Measurements from ENCODE around the gene CAMK4. TPM values are rescaled to one million over a fixed set of nuclear protein-coding genes. Genes with fewer than 3 reads are reported as not detected.

CAMK4 gene
- total and polyA plus RNA-seq, 4 donors, result 0.27 to 1.4 (median 1.2) TPM

GRCh38 chr5:111530298-111530740 is 306.1 kb downstream of the CAMK4 start:
- no peak for DNase-seq (ENCODE audit: low spot score)
- Histone ChIP-seq H3K9me3 (ENCODE audit: control insufficient read depth in 4 of 4, low read length in 3 of 4) (no peaks in the 10 kb centered on the region), H3K27ac (ENCODE audit: low read depth in 1 of 2, low read length in 2 of 2) (no peak overlapping the region), H3K9ac (ENCODE audit: low read depth in 1 of 2, low read length in 2 of 2) (no peak overlapping the region), H3K27me3 (ENCODE audit: control insufficient read depth in 4 of 4, insufficient read depth in 4 of 4, low read length in 3 of 4) (no peaks in the 10 kb centered on the region), H3K4me1 (ENCODE audit: control insufficient read depth in 4 of 4, insufficient read depth in 4 of 4, low read length in 3 of 4) (no peaks in the 10 kb centered on the region), H3K36me3 (ENCODE audit: control insufficient read depth in 4 of 4, insufficient read depth in 3 of 4, low read depth in 1 of 4, low read length in 3 of 4) (no peaks in the 10 kb centered on the region), H3K4me3 (ENCODE audit: low read depth in 1 of 3, low read length in 3 of 3) (no peak overlapping the region)
- TF ChIP-seq JUND (IDR thresholded peaks at IDR 0.05), result peak in 1 of 2 donors; percentile 40
- TF ChIP-seq FOXA1 (IDR thresholded peaks at IDR 0.05), result no peak
- peak; percentile 17 for TF ChIP-seq NR2F2 (IDR thresholded peaks at IDR 0.05)
- WGBS, result 60% methylated on average over 10 of the region's 10 CpGs

DNA sequence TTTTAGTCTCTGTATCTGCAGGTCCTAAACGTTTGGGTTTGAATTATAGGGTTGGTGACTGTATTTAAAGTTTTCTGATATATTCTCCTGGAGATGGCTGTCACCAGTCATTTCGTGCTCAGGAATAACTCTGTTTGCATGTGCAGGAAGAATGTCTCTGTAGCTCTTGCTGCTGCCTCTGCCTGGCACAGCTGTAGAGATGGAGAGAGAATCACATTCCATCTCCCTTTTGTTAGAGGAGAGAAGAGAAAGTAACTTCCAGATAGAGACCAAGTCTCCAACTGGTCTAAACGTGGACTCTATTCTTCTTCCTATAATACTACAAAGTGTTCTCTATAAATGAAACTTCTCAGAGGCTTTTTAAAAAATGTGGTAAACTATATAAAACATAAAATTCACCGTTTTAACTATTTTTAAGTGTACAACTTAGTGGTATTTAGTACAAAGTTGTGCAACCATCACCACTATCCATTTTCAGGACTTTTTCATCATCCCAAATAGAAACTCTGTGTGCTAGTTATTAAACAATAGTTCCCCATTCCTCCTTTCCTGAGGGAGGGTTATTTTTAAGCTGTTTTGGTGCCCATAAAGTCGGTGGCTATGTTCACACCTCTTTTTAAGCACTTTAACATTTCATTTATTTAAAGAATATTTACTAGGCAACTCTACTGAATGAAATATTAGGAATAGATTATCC is 308.9 kb downstream of the CAMK4 start:
- Histone ChIP-seq H3K4me1 (ENCODE audit: control insufficient read depth in 4 of 4, insufficient read depth in 4 of 4, low read length in 3 of 4) (no peaks in the 10 kb centered on the region), H3K27ac (ENCODE audit: low read depth in 1 of 2, low read length in 2 of 2) (no peak overlapping the region), H3K27me3 (ENCODE audit: control insufficient read depth in 4 of 4, insufficient read depth in 4 of 4, low read length in 3 of 4) (no peaks in the 10 kb centered on the region), H3K36me3 (ENCODE audit: control insufficient read depth in 4 of 4, insufficient read depth in 3 of 4, low read depth in 1 of 4, low read length in 3 of 4) (no peaks in the 10 kb centered on the region), H3K9ac (ENCODE audit: low read depth in 1 of 2, low read length in 2 of 2) (no peak overlapping the region), H3K9me3 (ENCODE audit: control insufficient read depth in 4 of 4, low read length in 3 of 4) (no peaks in the 10 kb centered on the region), H3K4me3 (ENCODE audit: low read depth in 1 of 3, low read length in 3 of 3) (no peak overlapping the region)
- TF ChIP-seq FOXA2 (IDR thresholded peaks at IDR 0.05) (no peak), YY1 (IDR thresholded peaks at IDR 0.05) (no peak), TAF1 (conservative IDR thresholded peaks at IDR 0.05) (no peak), GABPA (IDR thresholded peaks at IDR 0.05 in 1 of 2, conservative IDR thresholded peaks at IDR 0.05 in 1 of 2) (no peak), HNF4A (conservative IDR thresholded peaks at IDR 0.05) (no peak), MAX (IDR thresholded peaks at IDR 0.05) (no peak), RAD21 (IDR thresholded peaks at IDR 0.05) (no peak), FOXA1 (IDR thresholded peaks at IDR 0.05) (no peak), NR2F2 (IDR thresholded peaks at IDR 0.05) (no peak), ZBTB33 (IDR thresholded peaks at IDR 0.05) (no peak)
- DNase-seq (ENCODE audit: low spot score), result no peak
- whole genome bisulfite sequencing, result 66% methylated on average over 5 of the region's 5 CpGs

- no peaks in the 10 kb centered on the region for H3K4me1 ChIP-seq (ENCODE audit: control insufficient read depth in 4 of 4, insufficient read depth in 4 of 4, low read length in 3 of 4)
- H3K9ac ChIP-seq (ENCODE audit: low read depth in 1 of 2, low read length in 2 of 2), result no peak overlapping the region
- 94% methylated on average over 1 of the region's 1 CpG for WGBS
- H3K4me3 ChIP-seq (ENCODE audit: low read depth in 1 of 3, low read length in 3 of 3), result no peak overlapping the region
- no peaks in the 10 kb centered on the region for H3K36me3 ChIP-seq (ENCODE audit: control insufficient read depth in 4 of 4, insufficient read depth in 3 of 4, low read depth in 1 of 4, low read length in 3 of 4)
- H3K27ac ChIP-seq (ENCODE audit: low read depth in 1 of 2, low read length in 2 of 2), result no peak overlapping the region
- no peaks in the 10 kb centered on the region for H3K9me3 ChIP-seq (ENCODE audit: control insufficient read depth in 4 of 4, low read length in 3 of 4)
- no peak for DNase-seq (ENCODE audit: low spot score)
- no peaks in the 10 kb centered on the region for H3K27me3 ChIP-seq (ENCODE audit: control insufficient read depth in 4 of 4, insufficient read depth in 4 of 4, low read length in 3 of 4)
- TF ChIP-seq NR2F2 (IDR thresholded peaks at IDR 0.05), result no peak
- no peak for TF ChIP-seq FOXA2 (IDR thresholded peaks at IDR 0.05)
- no peak for TF ChIP-seq CTCF (IDR thresholded peaks at IDR 0.05; ENCODE audit: low read depth, low read length, missing input control)
- TF ChIP-seq ZBTB33 (IDR thresholded peaks at IDR 0.05), result no peak
- no peak for TF ChIP-seq HNF4A (conservative IDR thresholded peaks at IDR 0.05)
- TF ChIP-seq GABPA (IDR thresholded peaks at IDR 0.05 in 1 of 2, conservative IDR thresholded peaks at IDR 0.05 in 1 of 2), result no peak
- TF ChIP-seq RXRA (IDR thresholded peaks at IDR 0.05), result no peak
- no peak for TF ChIP-seq FOXA1 (IDR thresholded peaks at IDR 0.05)
- TF ChIP-seq JUND (IDR thresholded peaks at IDR 0.05), result no peak
- no peak for TF ChIP-seq YY1 (IDR thresholded peaks at IDR 0.05)
- TF ChIP-seq MAX (IDR thresholded peaks at IDR 0.05), result no peak
- no peak for TF ChIP-seq HNF4G (IDR thresholded peaks at IDR 0.05)
- TF ChIP-seq TAF1 (conservative IDR thresholded peaks at IDR 0.05), result no peak
- TF ChIP-seq REST (IDR thresholded peaks at IDR 0.05), result no peak
Measured at GRCh38 chr5:111535879-111536549, 311.8 kb downstream of the CAMK4 start.
